ENCODE results near the gene ADARB2.
"Not testable (repeated sequence)": the region's sequence is repeated elsewhere in the genome, so short reads cannot be mapped to it uniquely, and the experiment has no call there.

ADARB2 gene

DNA sequence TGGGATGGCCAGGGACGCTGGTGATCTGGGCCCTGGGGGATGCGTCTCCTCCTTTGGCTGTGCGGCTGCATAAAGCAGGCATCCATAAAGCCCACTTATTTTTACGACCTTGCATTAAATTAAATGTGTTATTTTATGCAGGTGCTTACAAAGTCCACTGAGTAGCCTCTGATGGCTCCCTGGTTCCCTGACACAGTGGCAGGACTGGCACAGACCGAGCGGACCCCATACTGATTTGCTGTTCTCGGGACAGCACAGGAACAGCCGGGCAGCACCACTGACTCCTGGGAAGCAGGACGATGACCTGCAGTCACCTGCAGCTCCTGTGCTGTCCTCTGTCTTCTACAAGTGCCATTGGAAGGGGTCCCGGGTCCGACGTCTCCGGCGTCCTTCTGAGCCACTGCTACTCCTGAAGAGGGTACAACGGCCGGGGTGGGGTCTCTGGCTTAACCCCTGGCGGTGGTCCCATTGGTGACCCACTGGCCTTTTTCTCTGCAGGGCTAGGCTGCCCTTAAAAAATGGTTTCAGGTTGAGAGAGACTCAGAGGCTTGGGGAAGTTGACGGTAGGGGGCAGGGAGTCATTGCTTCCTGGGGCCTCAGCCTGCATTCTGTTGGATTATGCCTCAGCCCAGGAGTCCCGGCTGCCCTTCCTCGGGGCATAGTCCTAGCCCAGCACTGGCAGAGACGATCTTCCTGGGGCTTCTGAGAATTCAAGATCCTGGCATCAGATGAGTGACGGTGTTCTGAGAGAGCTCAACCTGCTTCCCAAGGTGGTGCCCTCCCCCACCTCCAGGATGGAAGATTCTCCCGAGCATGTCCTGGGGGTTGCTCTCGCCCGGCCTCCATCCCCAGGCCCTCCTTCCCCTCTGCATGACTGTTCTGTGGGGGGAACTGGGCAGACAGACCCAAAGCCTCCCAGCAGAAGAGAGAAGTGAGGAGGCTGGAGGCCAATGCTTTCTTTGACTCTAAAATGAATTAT lies 330.1 kb downstream of the ADARB2 start:
- no peak for DNase-seq (ENCODE audit: low read depth)

DNA sequence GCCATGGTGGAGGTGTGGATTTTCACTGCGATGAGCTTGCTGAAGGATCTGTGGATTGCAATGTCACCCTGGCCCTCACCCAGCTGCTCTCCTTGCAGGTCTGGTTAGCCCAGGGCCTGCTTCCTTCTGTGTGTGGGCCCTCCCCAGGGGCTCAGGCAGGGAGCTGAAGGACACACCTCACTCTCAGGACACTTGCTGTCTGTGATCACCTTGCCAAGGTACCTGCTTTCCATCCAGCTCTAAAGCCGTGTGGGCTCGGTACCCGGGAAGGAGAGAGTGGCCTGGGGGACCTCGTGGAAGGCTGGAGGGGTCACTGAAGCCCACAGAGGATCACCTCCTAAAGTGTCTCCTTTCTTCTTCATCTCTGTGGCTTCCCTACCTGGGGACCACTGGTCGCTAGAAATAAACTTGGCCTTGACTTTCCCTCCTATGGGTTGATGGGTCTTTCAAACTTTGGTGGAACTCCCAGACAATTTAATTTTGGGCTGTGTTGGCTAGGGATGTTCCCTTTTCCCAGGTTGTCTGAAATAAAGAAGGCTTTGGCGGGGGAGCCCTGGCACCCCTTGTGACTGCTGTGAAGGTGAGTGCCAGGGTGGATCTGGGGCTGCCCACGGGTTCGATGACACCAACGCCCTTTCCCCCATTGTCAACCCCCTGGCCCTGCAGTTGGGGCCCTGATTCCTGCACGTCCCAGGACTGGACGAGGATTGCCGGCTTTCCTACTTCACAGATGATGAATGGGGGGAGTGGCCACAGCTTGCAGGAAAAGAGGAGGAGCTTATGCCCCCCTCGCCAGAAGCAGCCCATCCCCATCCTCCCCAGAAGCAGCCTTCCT lies 331.0 kb downstream of the ADARB2 start:
- no peak for DNase-seq (ENCODE audit: low read depth)

DNA sequence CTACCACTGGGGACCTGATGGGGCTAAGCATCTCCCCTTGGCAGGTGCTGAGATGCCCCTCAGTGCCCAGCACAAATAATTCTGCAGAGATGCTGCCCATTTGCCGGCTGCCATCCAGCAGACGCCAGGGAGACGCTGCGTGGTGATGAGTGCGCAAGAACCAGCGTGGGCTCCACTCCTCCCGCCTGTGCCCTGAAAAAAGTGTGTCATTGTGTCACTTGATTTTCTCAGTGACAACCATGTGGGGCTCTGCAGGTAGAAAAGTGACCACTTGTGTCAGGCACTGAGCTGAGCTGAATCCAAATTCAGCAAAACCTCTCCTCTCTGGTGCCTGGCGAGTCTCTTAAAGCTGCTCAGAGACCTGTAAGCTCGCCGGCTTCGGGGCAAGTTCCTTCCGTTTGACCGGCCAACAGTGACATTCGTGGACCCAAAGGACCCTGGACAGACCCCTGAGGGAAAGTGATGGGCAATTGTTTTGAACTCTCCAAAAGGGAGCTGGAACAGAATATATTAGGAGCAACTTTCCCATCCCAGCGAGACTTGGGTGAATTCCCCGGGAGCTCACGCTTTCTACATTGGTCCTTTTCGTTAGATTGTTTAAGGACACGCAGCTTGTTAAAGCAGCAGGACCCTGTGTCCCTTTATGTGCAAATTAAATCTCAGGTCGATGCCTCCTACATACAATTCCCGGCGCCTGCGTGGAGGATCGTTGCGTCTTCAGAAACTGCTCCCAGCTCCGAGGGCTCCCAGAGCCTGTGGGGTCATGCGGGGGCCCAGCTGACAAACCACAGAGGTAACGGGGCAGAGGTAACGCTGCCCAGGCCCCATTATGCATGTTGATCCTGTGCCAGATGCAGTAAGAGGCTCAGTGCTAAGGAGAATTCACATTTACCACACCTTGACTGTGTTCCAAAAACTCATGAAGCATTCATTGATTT lies 332.7 kb downstream of the ADARB2 start:
- DNase-seq (ENCODE audit: low read depth), result no peak

DNA sequence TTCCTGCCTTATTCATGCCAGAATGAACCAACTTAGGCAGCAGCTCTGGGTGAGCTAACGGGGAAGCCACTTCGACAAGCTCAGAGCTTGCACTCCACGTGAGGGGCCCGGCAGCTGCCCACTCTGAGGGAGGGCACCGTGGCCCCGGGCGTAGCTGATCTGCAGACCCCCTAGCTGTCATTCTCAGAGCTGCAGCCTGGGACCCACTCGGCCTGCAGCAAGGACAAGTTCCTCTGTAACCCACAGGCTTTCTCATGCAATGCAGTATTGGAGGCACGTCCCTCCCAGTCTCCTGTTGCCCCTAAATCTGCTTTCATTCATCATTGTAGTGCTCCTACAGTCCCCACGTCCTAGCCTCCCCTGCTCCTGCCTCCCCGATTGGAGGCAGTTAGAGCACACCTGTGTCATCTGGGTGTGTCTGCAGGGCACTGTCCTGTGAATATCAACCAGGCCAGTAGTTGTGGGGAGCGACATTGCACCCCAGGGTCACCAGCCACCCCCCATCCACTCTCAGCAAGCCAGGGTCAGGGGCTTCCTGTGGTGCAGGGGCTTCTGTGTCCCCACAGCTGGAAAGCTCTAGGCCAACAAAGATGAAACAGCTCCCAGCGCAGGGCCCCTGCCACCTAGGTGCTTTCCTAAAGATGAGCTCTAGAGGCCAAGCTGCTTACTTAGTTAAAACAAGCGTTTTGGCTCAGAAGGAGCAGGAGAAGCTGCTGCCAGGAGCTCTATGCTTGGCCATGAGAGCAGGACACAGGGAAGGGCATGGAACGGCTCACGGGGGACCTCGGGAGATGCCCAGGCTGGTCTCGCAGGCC lies 333.6 kb downstream of the ADARB2 start:
- no peak for DNase-seq (ENCODE audit: low read depth)

DNA sequence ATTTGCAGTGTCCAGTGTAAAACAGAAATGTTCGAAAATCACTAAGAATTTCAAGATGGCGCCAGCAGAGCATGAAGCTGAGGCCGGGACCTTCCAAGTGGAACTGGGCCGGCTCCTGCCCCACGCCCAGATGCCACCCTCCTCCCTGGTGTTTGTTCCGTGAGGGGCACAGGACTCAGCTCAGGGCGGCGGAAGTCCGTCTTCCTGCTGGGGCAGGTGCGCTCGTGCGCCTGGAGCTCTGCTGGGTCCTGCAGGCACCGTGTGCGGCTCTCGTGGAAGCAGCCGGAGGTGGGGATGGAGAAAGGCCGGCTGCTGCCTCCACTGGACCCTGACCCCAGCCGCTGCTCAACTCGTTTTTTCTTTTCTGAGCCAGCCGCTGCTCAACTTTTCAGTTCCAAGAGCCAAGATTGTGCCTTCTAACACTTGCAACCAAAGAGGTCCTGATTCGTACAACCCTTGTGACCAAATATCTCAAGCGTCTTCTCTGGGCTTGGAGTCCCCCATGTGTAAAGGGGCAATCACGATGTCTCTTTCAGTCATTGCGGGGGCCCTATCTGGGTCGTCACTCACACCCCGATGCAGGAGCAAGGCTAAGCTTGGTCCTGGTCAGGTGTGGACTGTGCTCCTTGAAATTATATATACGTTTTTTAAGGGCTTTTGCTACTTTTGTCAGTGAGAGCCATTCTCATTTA lies 334.4 kb downstream of the ADARB2 start:
- DNase-seq (ENCODE audit: low read depth), result no peak

DNA sequence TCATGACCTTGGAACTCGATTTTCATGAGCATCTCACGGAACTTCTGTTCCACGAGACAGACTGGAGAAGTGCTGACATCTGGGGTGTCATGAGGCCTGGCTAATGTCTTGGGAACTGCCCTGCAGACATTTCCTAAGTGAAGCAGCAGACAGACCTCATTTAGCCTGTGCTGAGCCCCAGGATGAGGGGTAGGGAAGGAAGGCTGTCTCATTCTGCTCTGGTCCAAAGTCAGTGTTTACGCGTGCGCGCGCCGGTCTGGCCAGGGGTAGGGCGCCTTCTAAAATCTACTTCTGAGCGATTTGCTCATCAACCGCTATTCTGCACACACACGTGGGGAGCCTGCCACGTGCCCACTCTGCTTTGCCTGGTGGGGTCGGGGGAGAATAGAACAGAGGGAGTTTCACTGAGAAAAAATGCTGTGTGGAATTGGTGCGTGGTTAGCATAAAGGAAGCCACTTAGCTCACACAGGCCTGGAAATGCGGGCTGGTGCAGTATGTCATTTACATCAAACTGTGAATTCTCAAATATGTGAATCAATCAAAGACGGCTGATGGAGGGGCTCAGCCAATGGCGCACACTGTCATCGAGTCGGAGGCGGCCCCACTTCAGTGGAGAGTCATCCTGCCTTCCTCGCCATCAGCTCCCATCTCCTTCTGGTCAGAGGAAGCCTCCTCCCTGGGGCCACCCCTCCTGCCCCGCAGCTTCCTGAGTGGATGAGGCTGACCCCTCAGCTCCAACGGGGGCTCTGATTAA lies 335.1 kb downstream of the ADARB2 start:
- DNase-seq (ENCODE audit: low read depth), result no peak

DNA sequence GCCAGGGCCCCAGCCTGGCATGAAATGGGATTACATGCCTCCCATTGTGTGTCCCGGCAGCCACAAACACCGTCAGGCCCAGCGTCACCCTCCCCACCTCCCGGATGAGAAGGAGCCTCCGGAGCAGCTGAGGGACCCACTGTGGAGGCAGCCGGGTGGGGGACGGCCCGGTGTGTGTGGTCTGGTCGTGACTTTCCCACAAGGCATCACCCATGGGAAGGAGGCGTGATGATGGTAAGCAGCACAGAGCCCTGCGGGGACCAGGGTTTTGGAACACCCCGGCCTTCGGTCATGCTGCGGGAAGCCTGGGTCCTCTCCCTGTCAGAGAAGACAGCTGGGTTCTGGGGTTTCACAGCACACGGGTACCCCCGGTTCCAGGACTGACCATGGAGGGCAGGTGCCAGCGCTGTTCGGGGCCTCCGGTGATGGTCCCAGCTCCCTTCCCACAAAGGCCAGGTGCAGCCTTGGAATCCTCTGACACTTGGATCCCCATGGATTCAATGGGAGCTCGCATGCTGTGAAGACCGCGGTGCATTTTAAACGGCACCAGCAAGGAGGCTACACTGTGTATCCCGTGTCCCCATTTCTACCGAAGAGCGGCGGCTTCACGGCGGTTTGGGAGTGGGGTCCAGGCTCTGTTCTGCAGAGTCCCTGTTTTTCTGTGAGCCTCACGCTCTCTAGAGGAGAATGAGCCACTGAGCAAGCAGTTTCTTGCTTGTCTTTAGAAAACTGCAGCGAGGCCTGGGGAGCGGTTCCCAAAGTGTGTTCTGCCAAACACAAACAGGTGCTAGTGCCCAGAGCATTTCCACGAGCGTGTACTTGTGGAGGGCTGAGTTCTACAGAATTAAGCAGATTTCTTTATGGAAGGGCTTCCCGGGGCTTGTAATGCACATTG lies 336.0 kb downstream of the ADARB2 start:
- no peak for DNase-seq (ENCODE audit: low read depth)

DNA sequence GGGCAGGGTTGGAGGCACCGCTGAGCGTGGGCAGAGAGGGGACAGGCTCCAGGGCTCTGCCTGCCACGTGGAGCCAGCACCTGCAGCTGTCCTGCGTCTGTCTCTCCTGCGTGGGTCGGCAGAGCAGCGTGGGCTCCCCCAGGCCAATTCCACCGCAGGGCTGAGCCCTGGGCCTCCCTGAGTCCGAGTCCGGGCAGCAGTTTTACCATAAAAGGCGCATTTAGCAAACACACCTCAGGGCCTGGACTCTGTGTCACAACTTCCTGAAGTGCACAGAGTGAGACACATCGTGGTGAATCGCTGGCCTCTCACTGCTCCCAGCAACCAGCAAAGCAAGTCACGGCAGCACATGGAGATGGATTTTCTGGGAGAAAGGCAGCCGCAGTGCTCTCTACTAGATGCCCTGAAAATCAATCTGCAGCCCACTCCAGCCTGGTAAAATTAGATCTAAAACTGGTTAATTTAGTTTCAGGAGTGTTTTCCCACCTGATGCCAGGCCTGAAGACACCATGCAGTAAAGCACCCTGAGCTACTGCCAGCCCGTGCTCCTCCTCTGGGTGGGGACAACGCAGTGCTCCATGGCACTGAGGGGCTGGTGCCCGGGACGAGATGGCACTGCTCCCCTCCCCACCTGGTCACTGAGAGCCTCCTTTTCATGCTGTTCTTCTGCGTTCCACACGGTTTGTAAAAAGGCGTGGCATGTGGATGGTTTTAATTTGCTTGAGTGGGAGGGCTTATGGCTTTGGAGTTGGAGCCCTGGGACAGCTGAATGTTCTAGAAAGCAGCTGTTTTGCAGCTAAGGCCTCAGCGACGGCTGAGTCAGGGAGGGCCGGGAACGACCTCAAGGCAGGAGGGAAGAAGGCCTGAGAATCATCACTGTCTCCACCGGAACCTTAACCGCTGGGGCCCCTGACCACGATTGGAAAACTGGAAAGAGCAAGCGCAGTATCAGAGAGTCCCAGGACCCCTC lies 336.9 kb downstream of the ADARB2 start:
- no peak for DNase-seq (ENCODE audit: low read depth)

DNA sequence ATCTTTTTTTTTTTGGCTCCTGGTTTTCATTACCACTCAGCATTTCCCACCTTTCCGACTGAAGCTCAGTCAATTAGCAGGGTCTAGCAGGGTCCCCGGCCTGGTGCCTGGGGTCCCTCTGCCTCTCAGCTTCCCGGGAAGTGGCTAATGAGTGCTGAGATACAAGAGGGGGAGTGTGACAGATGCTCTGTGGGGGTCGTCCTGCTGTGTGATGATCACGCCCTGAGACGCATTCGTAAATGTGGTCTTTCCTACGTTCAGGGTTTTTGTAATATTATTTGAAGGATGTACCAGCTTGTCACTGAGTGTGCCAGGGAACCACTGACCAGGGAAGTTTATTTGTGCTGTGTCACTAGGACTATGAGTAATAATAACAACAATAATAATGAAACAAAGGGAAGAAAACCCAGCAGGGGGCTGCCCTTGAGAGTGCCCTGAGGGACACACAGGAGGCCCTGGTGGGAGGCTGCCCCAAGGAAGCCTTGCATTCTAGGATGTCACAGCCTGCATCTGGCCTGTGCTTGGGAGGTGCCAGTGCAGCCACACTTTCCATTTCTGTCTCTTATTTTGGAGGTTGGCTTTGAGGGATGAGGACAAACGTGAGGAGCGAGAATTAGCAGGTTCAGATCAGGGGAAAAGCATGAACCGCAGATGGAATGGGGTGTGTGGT lies 337.8 kb downstream of the ADARB2 start:
- DNase-seq (ENCODE audit: low read depth), result no peak

DNA sequence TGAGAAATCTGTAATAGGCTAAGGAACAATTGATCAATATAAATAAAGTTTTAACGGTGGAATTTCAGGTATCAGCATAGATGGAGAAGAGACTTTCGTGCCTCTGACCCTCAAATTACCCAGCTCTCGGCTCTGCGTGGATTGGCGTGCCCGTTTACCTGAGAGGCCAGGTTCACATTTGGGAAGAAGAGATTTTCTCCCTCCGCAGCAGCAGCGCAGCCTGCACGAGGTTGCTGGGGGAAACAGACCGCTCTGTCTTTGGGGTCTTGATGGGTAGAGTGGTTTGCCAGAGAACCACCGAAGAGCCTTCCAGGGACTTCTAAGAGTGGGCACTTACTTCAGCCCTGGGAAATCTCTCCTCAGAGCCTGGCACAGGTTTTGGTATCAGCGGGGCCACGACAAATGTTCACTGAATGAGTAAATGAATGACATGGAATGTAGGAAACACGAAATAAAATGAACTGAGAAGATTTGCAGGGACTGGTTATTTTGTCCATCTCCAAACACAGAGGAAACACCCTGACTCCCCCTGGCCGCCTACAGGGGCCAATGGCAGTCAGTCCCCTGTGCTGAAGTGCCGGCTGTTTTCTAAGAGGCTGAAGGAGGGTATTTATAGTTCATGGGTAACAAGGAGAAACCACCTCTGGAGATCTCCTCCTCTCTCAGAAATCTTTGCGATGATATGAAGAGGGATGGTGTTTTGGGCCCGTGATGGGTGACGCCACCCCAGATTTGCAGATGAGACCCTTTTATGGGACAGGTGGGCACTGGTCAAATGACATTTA lies 338.5 kb downstream of the ADARB2 start:
- no peak for DNase-seq (ENCODE audit: low read depth)

DNA sequence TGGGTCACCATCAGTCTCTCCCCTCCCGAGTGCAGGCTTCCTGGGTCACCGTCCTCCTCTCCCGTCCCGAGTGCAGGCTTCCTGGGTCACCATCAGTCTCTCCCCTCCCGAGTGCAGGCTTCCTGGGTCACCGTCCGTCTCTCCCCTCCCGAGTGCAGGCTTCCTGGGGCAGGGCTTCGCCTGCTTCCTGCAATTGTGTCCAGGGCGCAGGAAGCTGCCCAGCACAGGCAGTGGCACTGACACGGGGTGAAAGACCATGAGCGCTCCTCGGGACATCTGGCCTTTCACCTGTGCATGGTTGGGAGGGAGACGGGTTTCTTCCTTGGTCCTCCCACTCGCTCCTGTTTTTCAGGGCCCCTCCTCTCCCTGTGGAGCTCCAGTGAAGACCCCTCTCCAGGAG lies 339.2 kb downstream of the ADARB2 start:
- not testable (repeated sequence) for DNase-seq (ENCODE audit: low read depth)

DNA sequence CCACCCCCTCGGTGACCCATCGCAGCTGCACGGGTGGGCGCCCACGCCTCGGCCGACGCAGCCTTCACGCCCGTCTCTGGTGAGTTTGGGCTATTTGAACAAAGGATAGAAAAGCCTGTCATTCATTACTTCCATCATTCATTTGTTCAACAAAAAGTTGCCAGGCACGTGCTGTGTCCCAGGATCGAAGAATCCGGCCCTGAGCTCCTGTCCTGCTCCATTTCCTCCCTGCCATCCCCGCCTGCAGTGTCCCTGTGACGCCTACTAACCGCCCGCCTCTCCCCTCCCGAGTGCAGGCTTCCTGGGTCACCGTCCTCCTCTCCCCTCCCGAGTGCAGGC lies 341.1 kb downstream of the ADARB2 start:
- no peak for DNase-seq (ENCODE audit: low read depth)

DNA sequence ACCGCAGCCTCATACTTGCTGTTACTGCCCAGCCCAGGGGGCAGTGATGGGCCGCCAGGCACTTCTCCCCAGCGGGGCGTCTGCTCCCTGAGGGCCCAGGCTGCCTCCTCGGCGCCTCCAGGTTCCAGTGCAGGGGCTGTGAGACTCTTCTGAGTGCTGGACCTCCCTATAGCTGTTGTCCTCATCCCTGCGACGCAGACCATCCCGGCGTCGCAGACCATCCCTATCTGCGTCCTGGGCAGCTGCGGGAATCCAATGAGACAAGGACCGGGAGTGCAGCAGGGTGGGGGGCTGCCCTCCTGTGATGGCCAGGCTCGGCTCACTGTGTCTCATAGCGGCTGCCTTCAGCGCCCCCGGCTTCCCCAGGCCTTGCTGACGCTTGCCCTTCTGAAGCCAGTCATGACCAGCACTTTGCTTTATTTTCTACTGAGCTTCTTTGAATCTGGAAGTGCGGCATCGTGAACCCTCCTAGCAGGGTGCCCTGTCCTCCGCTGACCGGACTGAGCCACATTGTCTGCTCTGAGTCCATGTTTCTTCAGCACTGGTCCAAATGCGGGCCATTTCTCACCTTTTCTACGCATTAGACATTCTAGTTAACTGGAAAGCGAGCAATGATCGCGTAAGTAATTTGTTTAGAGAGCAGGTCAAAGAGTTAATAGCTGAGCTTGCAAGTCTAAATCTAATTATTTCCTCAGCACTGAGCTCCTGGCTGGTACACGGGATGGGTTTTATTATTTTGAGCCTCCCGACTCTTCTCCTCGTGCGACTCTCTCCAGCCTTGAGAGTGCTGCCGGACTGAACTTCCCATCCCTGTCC lies 341.6 kb downstream of the ADARB2 start:
- no peak for DNase-seq (ENCODE audit: low read depth)

DNA sequence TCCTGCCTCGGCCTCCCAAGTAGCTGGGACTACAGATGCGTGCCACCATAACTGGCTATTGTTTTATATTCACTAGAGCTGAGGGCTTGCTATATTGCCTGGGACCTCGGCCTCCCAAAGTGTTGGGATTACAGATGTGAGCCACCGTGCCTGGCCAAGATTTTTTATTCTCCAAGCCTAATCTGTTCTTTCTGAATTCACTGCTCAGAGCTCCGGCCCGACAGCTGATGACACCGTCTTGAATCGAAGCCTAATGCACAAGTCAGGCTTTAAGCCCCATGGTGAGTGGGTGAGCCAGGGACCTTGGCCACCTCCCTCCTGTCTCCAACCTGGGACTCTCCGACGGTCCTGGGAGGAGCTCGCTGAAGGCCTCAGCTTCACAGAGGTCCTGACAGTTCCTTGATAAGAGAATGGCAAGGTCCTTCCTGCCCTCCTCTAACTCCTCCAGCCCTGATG lies 342.3 kb downstream of the ADARB2 start:
- no peak for DNase-seq (ENCODE audit: low read depth)
